Measurements from ENCODE around the gene GOLGA6D. TPM values are rescaled to one million over a fixed set of nuclear protein-coding genes. Genes with fewer than 3 reads are reported as not detected.
"Not testable (repeated sequence)": the region's sequence is repeated elsewhere in the genome, so short reads cannot be mapped to it uniquely, and the experiment has no call there.

The GOLGA6D gene
- total RNA-seq, 2 donors from 2014 or later, result 0.55 TPM; not detected in 1

GRCh38 chr15:75302318-75302717 lies 19.7 kb downstream of the GOLGA6D start:
- H3K27ac Mint-ChIP-seq, result no peak overlapping the region
- no peak for DNase-seq
- H3K4me1 Mint-ChIP-seq (ENCODE audit: low read depth), result no peaks in the 10 kb centered on the region
- H3K36me3 Mint-ChIP-seq (ENCODE audit: insufficient read depth in 2 of 2), result no peaks in the 10 kb centered on the region
- H3K27me3 Mint-ChIP-seq (ENCODE audit: low read depth), result peaks cover 29% of the 10 kb centered on the region
- no peaks in the 10 kb centered on the region for H3K9me3 Mint-ChIP-seq
- no peak overlapping the region for H3K4me3 Mint-ChIP-seq
- ATAC-seq (replicated peaks in 1 of 2), result no peak

GRCh38 chr15:75302753-75303152 lies 20.1 kb downstream of the GOLGA6D start:
- peaks cover 29% of the 10 kb centered on the region for H3K27me3 Mint-ChIP-seq (ENCODE audit: low read depth)
- not testable (repeated sequence) for H3K27ac Mint-ChIP-seq; H3K4me3 Mint-ChIP-seq; ATAC-seq (replicated peaks in 1 of 2); H3K36me3 Mint-ChIP-seq (ENCODE audit: insufficient read depth in 2 of 2); H3K4me1 Mint-ChIP-seq (ENCODE audit: low read depth); H3K9me3 Mint-ChIP-seq; DNase-seq

DNA sequence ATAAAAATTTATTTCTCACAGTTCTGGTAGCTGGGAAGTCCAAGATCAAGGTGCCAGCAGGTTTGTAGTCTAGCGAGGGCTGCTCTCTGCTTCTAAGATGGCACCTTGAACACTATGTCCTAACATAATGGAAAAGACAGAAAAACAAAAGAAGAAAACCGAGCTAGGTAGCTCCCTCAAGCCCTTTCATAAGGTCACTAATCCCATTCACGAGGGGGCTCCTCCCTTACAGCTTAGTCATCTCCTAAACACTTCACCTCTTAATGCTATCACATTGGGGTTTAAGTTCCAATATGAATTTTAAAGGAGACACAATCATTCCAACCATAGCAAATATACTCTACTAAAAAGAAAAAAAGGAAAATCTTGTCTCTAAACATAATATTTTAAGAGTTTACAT lies 23.6 kb downstream of the GOLGA6D start:
- H3K27ac Mint-ChIP-seq, result no peak overlapping the region
- H3K4me1 Mint-ChIP-seq (ENCODE audit: low read depth), result no peaks in the 10 kb centered on the region
- DNase-seq, result no peak
- ATAC-seq (replicated peaks in 1 of 2), result no peak
- no peaks in the 10 kb centered on the region for H3K36me3 Mint-ChIP-seq (ENCODE audit: insufficient read depth in 2 of 2)
- peaks cover 34% of the 10 kb centered on the region for H3K27me3 Mint-ChIP-seq (ENCODE audit: low read depth)
- no peaks in the 10 kb centered on the region for H3K9me3 Mint-ChIP-seq
- H3K4me3 Mint-ChIP-seq, result no peak overlapping the region

GRCh38 chr15:75307778-75308390 lies 25.2 kb downstream of the GOLGA6D start:
- peaks cover 8% of the 10 kb centered on the region for H3K4me1 Mint-ChIP-seq (ENCODE audit: low read depth)
- H3K36me3 Mint-ChIP-seq (ENCODE audit: insufficient read depth in 2 of 2), result no peaks in the 10 kb centered on the region
- H3K4me3 Mint-ChIP-seq, result no peak overlapping the region
- no peak overlapping the region for H3K27ac Mint-ChIP-seq
- ATAC-seq (replicated peaks in 1 of 2) (peak; percentile 51 to 55), DNase-seq (peak; percentile 17 to 30)
- H3K27me3 Mint-ChIP-seq (ENCODE audit: low read depth), result peaks cover 34% of the 10 kb centered on the region
- no peaks in the 10 kb centered on the region for H3K9me3 Mint-ChIP-seq

- H3K27ac Mint-ChIP-seq, result no peak overlapping the region
- peaks cover 21% of the 10 kb centered on the region for H3K27me3 Mint-ChIP-seq (ENCODE audit: low read depth)
- H3K9me3 Mint-ChIP-seq, result no peaks in the 10 kb centered on the region
- no peak for ATAC-seq (replicated peaks in 1 of 2)
- no peak for DNase-seq
- H3K4me3 Mint-ChIP-seq, result no peak overlapping the region
- H3K36me3 Mint-ChIP-seq (ENCODE audit: insufficient read depth in 2 of 2), result no peaks in the 10 kb centered on the region
- peaks cover 8% of the 10 kb centered on the region for H3K4me1 Mint-ChIP-seq (ENCODE audit: low read depth)
These were observed 27.1 kb downstream of the GOLGA6D start for GRCh38 chr15:75309711-75310110.

DNA sequence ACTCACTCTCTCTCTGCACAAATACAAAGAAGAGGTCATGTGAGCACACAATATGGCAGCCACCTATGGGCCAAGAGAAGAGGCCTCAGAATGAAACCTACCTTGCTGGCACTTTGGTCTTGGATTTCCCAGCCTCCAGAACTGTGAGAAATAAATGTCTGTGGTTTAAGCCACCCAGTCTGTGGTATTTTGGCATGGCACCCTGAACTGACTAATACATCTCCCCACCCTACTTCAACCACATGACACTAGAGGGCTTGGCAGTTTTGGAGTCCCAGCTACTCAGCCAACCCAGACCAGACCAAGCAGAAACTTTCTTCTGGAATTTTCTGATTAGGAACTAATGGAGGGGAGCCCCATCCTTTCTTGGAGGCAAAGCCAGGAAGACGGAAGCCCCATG lies 29.9 kb downstream of the GOLGA6D start:
- not testable (repeated sequence) for H3K9me3 Mint-ChIP-seq; H3K36me3 Mint-ChIP-seq (ENCODE audit: insufficient read depth in 2 of 2); H3K4me1 Mint-ChIP-seq (ENCODE audit: low read depth); H3K27ac Mint-ChIP-seq; H3K4me3 Mint-ChIP-seq; H3K27me3 Mint-ChIP-seq (ENCODE audit: low read depth); ATAC-seq (replicated peaks in 1 of 2)
- DNase-seq, result peak in 1 of 2 donors; percentile 15

DNA sequence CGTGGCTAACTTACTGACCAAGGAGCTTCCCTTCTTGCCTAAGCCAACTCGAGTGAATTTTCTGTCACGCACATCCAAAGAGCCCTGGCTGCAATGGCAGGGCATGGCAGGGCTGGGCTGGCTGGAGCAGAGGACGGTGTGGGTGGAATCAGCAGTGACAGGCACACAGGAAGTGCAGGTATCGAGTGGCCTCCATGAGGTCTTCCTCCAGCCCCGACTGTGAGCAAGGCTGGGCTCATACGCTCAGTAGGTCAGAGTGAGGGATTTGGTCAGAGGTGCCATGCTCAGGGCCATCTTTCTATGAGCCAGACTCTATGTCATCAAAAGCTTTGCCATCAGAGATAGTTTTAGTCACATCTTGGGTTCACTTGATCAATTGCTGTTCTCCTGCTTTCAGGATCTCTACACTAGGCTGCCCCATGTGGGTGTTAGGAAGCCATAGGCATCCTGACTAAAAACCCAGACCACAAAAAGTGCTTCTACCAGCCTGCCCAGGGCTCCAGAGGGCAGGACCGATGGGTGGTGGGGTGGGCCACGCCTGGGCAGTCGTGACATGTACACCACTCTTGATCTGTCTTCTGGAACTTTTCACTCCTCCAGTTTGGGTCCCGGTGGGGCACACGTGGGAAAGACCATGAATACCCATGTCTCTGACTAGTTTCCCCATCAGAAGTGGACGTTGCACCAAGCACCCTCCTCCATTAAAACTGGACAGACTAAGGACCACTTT lies 30.6 kb downstream of the GOLGA6D start:
- no peaks in the 10 kb centered on the region for H3K36me3 Mint-ChIP-seq (ENCODE audit: insufficient read depth in 2 of 2)
- H3K27me3 Mint-ChIP-seq (ENCODE audit: low read depth), result peaks cover 4% of the 10 kb centered on the region
- ATAC-seq (replicated peaks in 1 of 2), result peak in 1 of 2 donors; percentile 53
- no peaks in the 10 kb centered on the region for H3K9me3 Mint-ChIP-seq
- H3K4me3 Mint-ChIP-seq, result no peak overlapping the region
- peaks cover 8% of the 10 kb centered on the region for H3K4me1 Mint-ChIP-seq (ENCODE audit: low read depth)
- no peak for DNase-seq
- H3K27ac Mint-ChIP-seq, result no peak overlapping the region

- Mint-ChIP-seq H3K36me3 (ENCODE audit: insufficient read depth in 2 of 2) (no peaks in the 10 kb centered on the region), H3K4me3 (no peak overlapping the region), H3K27ac (no peak overlapping the region), H3K27me3 (ENCODE audit: low read depth) (no peaks in the 10 kb centered on the region), H3K9me3 (no peaks in the 10 kb centered on the region), H3K4me1 (ENCODE audit: low read depth) (peaks cover 8% of the 10 kb centered on the region)
- DNase-seq (no peak), ATAC-seq (replicated peaks in 1 of 2) (no peak)
These were observed 32.1 kb downstream of the GOLGA6D start for GRCh38 chr15:75314552-75315290.

GRCh38 chr15:75319231-75319897 lies 36.7 kb downstream of the GOLGA6D start:
- H3K4me3 Mint-ChIP-seq; H3K4me1 Mint-ChIP-seq (ENCODE audit: low read depth); H3K36me3 Mint-ChIP-seq (ENCODE audit: insufficient read depth in 2 of 2); H3K9me3 Mint-ChIP-seq; H3K27me3 Mint-ChIP-seq (ENCODE audit: low read depth); H3K27ac Mint-ChIP-seq; ATAC-seq (replicated peaks in 1 of 2); DNase-seq: not testable (repeated sequence)

DNA sequence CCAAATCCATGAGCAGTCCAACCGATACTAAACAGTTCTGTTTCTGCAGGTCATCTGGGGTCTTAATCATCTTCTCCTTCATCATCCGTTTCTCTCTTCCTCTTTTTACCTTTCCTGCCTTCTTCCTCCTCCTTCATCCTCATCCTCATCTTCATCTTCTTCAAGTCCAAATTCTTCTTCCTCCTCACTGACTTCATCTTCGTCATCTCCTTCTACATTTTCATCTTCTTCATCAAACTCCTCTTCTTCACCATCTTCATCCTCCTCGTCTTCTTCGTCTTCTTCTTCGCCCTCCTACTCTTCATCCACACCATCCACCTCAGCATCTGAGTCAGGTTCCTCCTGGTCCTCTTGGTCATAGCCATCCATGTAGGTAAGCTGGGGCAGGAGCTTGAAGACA lies 39.1 kb downstream of the GOLGA6D start:
- no peaks in the 10 kb centered on the region for H3K36me3 Mint-ChIP-seq (ENCODE audit: insufficient read depth in 2 of 2)
- H3K4me3 Mint-ChIP-seq, result no peak overlapping the region
- no peaks in the 10 kb centered on the region for H3K4me1 Mint-ChIP-seq (ENCODE audit: low read depth)
- H3K9me3 Mint-ChIP-seq, result no peaks in the 10 kb centered on the region
- DNase-seq (no peak), ATAC-seq (replicated peaks in 1 of 2) (no peak)
- no peaks in the 10 kb centered on the region for H3K27me3 Mint-ChIP-seq (ENCODE audit: low read depth)
- H3K27ac Mint-ChIP-seq, result no peak overlapping the region

DNA sequence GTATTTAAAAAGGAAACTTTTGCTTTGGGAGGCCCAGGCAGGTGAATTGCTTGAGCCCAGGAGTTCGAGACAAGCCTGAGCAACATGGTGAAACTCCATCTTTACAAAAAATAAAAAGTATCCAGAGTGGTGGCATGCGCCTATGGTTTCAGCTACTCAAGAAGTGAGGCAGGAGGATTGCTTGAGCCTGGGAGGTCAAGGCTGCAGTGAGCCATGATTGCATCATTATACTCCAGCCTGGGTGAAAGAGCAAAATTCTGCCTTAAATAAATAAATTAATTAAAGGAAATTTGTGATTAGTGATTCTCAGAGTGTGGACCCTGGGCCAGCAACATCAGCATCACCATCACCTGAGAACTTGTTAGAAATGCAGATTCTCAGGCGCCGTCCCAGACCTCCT lies 43.3 kb downstream of the GOLGA6D start:
- Mint-ChIP-seq H3K27ac (no peak overlapping the region), H3K27me3 (ENCODE audit: low read depth) (no peaks in the 10 kb centered on the region), H3K4me3 (no peak overlapping the region), H3K36me3 (ENCODE audit: insufficient read depth in 2 of 2) (no peaks in the 10 kb centered on the region), H3K4me1 (ENCODE audit: low read depth) (no peaks in the 10 kb centered on the region), H3K9me3 (no peaks in the 10 kb centered on the region)
- DNase-seq (no peak), ATAC-seq (replicated peaks in 1 of 2) (no peak)

GRCh38 chr15:75327005-75327404 lies 44.4 kb downstream of the GOLGA6D start:
- no peaks in the 10 kb centered on the region for H3K4me1 Mint-ChIP-seq (ENCODE audit: low read depth)
- H3K4me3 Mint-ChIP-seq, result no peak overlapping the region
- H3K9me3 Mint-ChIP-seq, result no peaks in the 10 kb centered on the region
- DNase-seq (no peak), ATAC-seq (replicated peaks in 1 of 2) (no peak)
- no peaks in the 10 kb centered on the region for H3K36me3 Mint-ChIP-seq (ENCODE audit: insufficient read depth in 2 of 2)
- peaks cover 3% of the 10 kb centered on the region for H3K27me3 Mint-ChIP-seq (ENCODE audit: low read depth)
- H3K27ac Mint-ChIP-seq, result no peak overlapping the region

DNA sequence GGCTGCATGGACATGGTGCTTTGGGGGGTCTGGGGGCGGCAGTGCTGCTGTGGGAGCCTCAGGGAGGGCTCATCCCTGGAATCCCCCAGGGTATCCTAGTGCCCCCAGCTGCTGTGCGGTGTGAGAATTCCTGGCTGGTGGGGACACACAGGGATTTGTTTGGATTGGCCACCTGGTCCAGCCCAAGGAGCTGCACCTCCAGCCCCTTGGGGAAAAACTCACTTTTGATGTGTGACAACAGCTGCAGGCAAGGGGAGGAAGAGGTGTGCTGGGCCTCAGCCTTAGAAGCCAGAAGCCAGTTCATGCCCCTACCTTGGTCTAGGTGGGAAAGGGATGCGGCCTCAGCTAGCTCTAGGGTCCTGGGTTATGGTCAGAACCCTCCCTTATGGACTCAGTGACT lies 44.9 kb downstream of the GOLGA6D start:
- Mint-ChIP-seq H3K9me3 (no peaks in the 10 kb centered on the region), H3K27ac (no peak overlapping the region), H3K4me3 (no peak overlapping the region), H3K4me1 (ENCODE audit: low read depth) (no peaks in the 10 kb centered on the region), H3K27me3 (ENCODE audit: low read depth) (peaks cover 6% of the 10 kb centered on the region), H3K36me3 (ENCODE audit: insufficient read depth in 2 of 2) (no peaks in the 10 kb centered on the region)
- DNase-seq, result no peak
- no peak for ATAC-seq (replicated peaks in 1 of 2)
